AG04450 (cell line): ENCODE measurements around the gene AIFM3. TPM values are rescaled to one million over a fixed set of nuclear protein-coding genes. Genes with fewer than 3 reads are reported as not detected.
"Not testable (repeated sequence)": the region's sequence is repeated elsewhere in the genome, so short reads cannot be mapped to it uniquely, and the experiment has no call there.

Source experiments
- CTCF ChIA-PET: fragments of 300-600, 350-600 bp; formaldehyde crosslinking; extraction: SDS; loops from one replicate; lab custom pipeline; 2022; ENCODE audit warnings: antibody characterized with exemption, inconsistent platforms; lab: Charles Lee
- POLR2A ChIA-PET: fragments of 350-600 bp; formaldehyde crosslinking; extraction: SDS; loops from one replicate; lab custom pipeline; 2021; ENCODE audit warnings: antibody characterized with exemption, inconsistent platforms; lab: Yijun Ruan, JAX
- DNase-seq: peaks from one replicate; pipeline ENCODE4 v3.0.0-alpha.2; 2011; ENCODE audit warnings: low read depth, low spot score
- H3K27ac ChIP-seq: one replicate; pipeline ENCODE4 v1.5.1; 2012; ENCODE audit warnings: low read depth, low read length, control low read depth
- H3K27me3 ChIP-seq: one replicate; pipeline ENCODE4 v1.6.0; 2012; ENCODE audit warnings: low read length; ENCODE audit not compliant: control insufficient read depth, insufficient read depth
- H3K4me3 ChIP-seq: 2 replicates; pipeline ENCODE4 v1.5.1; 2011; ENCODE audit warnings: mild to moderate bottlenecking, low read depth, low read length, control low read depth
- H3K9me3 ChIP-seq: 2 replicates; pipeline ENCODE4 v1.5.1; 2012; ENCODE audit warnings: low read length; ENCODE audit not compliant: control insufficient read depth, insufficient read depth
- CTCF ChIP-seq: IDR thresholded peaks from 2 replicates; pipeline ENCODE4 v1.5.1; 2011; ENCODE audit warnings: low read depth, low read length, control low read depth, inconsistent platforms
- polyA plus RNA-seq: library from polyadenylated mRNA; depleted of rRNA; stranded (reverse); fragments of >200 nt; gene quantifications from 2 replicates; pipeline ENCODE4 v1.2.3, GENCODE V29; 2011

Gene AIFM3
- polyA plus RNA-seq, 1 experiment: 0.15 TPM

- no peaks in the 10 kb centered on the region for H3K9me3 ChIP-seq
- H3K27me3 ChIP-seq: no peaks in the 10 kb centered on the region
- TF ChIP-seq CTCF: no peak
- no peak overlapping the region for H3K4me3 ChIP-seq
- DNase-seq: no peak
- ChIA-PET CTCF (interaction anchor here (1.2 to 2.2 kb wide), 2 partner anchors 14 to 46 kb away, joined by 5 read pairs; partner anchors contain the start of gene CRKL), POLR2A (interaction anchor here (0.6 kb wide), 1 partner anchor 10 kb away, joined by 3 read pairs; no protein-coding TSS in a partner anchor)
- H3K27ac ChIP-seq: no peak overlapping the region
Measured at GRCh38 chr22:20931126-20931654, 35.9 kb upstream of the AIFM3 start.

GRCh38 chr22:20933910-20934309, 33.1 kb upstream of the AIFM3 start:
- no peak overlapping the region for H3K4me3 ChIP-seq
- no peaks in the 10 kb centered on the region for H3K9me3 ChIP-seq
- POLR2A ChIA-PET: interaction anchor here (0.7 kb wide), 1 partner anchor 68 kb away, joined by 10 read pairs; the partner anchor contains the start of gene THAP7
- CTCF ChIA-PET: interaction anchor here (0.6 kb wide), 1 partner anchor 154 kb away, joined by 3 read pairs; no protein-coding TSS in a partner anchor
- H3K27me3 ChIP-seq: no peaks in the 10 kb centered on the region
- no peak for TF ChIP-seq CTCF
- DNase-seq: no peak
- no peak overlapping the region for H3K27ac ChIP-seq

GRCh38 chr22:20935049-20935448, 32.0 kb upstream of the AIFM3 start:
- H3K4me3 ChIP-seq, H3K27ac ChIP-seq, DNase-seq, H3K9me3 ChIP-seq, H3K27me3 ChIP-seq, POLR2A ChIA-PET: not testable (repeated sequence)
- CTCF ChIA-PET: interaction anchor here (0.5 kb wide), 1 partner anchor 50 kb away, joined by 7 read pairs; no protein-coding TSS in a partner anchor

GRCh38 chr22:20935780-20936539, 31.1 kb upstream of the AIFM3 start:
- H3K4me3 ChIP-seq, POLR2A ChIA-PET, DNase-seq, H3K27ac ChIP-seq, H3K27me3 ChIP-seq, H3K9me3 ChIP-seq, CTCF ChIA-PET: not testable (repeated sequence)

GRCh38 chr22:20937031-20937793, 29.8 kb upstream of the AIFM3 start:
- DNase-seq: no peak
- ChIA-PET POLR2A (no interaction called here), CTCF (interaction anchor here (0.6 to 1.4 kb wide), 4 partner anchors 16 to 89 kb away, joined by 3 to 8 read pairs (median 5); partner anchors contain the start of gene CRKL)
- Histone ChIP-seq H3K27me3 (no peaks in the 10 kb centered on the region), H3K27ac (no peak overlapping the region), H3K9me3 (no peaks in the 10 kb centered on the region), H3K4me3 (no peak overlapping the region)
- TF ChIP-seq CTCF: no peak
